Measurements from ENCODE around the gene BDKRB1. TPM values are rescaled to one million over a fixed set of nuclear protein-coding genes. Genes with fewer than 3 reads are reported as not detected.

BDKRB1 gene
- total RNA-seq, 1 donor from 2014 or later = 0.20 TPM

- Mint-ChIP-seq H3K4me1 (ENCODE audit: low read depth, unreplicated experiment) (peaks cover 4% of the 10 kb centered on the region), H3K27me3 (ENCODE audit: low read depth, unreplicated experiment) (peaks cover 26% of the 10 kb centered on the region), H3K9me3 (ENCODE audit: unreplicated experiment) (no peaks in the 10 kb centered on the region), H3K36me3 (ENCODE audit: low read depth, unreplicated experiment) (peaks cover 1% of the 10 kb centered on the region), H3K4me3 (ENCODE audit: unreplicated experiment) (no peak overlapping the region), H3K27ac (ENCODE audit: unreplicated experiment) (no peak overlapping the region)
- Histone ChIP-seq H3K4me1 (ENCODE audit: insufficient read depth, low read length) (no peaks in the 10 kb centered on the region), H3K27ac (ENCODE audit: low read depth, low read length) (no peak overlapping the region), H4K20me1 (ENCODE audit: insufficient read depth, low read length) (no peaks in the 10 kb centered on the region), H3K4me2 (ENCODE audit: low read length) (no peak overlapping the region), H3K36me3 (ENCODE audit: insufficient read depth, low read length) (no peaks in the 10 kb centered on the region), H3K9ac (ENCODE audit: low read length) (no peak overlapping the region), H3K4me3 (ENCODE audit: insufficient read depth, low read depth, low read length) (no peak overlapping the region), H3K27me3 (ENCODE audit: insufficient read depth, low read length) (no peaks in the 10 kb centered on the region), H2AFZ (ENCODE audit: low read depth, low read length) (no peak overlapping the region), H3K79me2 (ENCODE audit: insufficient read depth, low read length) (no peaks in the 10 kb centered on the region), H3K9me3 (ENCODE audit: insufficient read depth, low read depth, low read length) (no peaks in the 10 kb centered on the region)
- TF ChIP-seq, protein P1, sequence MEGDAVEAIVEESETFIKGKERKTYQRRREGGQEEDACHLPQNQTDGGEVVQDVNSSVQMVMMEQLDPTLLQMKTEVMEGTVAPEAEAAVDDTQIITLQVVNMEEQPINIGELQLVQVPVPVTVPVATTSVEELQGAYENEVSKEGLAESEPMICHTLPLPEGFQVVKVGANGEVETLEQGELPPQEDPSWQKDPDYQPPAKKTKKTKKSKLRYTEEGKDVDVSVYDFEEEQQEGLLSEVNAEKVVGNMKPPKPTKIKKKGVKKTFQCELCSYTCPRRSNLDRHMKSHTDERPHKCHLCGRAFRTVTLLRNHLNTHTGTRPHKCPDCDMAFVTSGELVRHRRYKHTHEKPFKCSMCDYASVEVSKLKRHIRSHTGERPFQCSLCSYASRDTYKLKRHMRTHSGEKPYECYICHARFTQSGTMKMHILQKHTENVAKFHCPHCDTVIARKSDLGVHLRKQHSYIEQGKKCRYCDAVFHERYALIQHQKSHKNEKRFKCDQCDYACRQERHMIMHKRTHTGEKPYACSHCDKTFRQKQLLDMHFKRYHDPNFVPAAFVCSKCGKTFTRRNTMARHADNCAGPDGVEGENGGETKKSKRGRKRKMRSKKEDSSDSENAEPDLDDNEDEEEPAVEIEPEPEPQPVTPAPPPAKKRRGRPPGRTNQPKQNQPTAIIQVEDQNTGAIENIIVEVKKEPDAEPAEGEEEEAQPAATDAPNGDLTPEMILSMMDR (IDR thresholded peaks at IDR 0.05; ENCODE audit: insufficient read depth, low read depth, low read length) = no peak
- TF ChIP-seq EZH2 (IDR thresholded peaks at IDR 0.05; ENCODE audit: insufficient read depth, low read length) = no peak
- no peak for DNase-seq (ENCODE audit: low read depth)
- no peak for FAIRE-seq
These were observed 22.3 kb upstream of the BDKRB1 start for GRCh38 chr14:96233661-96234060.

DNA sequence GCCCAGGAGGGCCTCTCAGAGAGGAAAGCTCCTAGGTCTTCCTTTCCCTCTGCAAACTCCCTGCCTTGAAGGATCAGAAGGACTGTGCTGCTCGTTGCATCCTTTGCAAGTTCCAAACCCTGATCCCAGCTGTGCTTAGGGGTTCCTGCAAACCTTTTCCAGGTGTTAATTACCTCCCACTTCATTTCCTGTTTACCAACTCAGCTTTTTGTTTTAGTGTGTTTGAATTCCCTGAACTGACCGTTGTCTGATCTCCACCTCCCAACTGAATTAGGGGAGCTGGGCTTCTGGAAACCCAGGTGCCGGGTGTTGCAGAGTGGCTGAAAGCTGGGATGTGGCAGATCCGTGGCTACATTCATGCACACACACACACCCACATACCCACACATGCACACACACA lies 20.6 kb upstream of the BDKRB1 start:
- peaks cover 3% of the 10 kb centered on the region for H3K9me3 Mint-ChIP-seq (ENCODE audit: unreplicated experiment)
- no peak overlapping the region for H3K4me3 Mint-ChIP-seq (ENCODE audit: unreplicated experiment)
- H3K79me2 ChIP-seq (ENCODE audit: insufficient read depth, low read length) = no peaks in the 10 kb centered on the region
- H3K27me3 Mint-ChIP-seq (ENCODE audit: low read depth, unreplicated experiment) = peaks cover 35% of the 10 kb centered on the region
- H2AFZ ChIP-seq (ENCODE audit: low read depth, low read length) = no peak overlapping the region
- no peaks in the 10 kb centered on the region for H4K20me1 ChIP-seq (ENCODE audit: insufficient read depth, low read length)
- TF ChIP-seq EZH2 (IDR thresholded peaks at IDR 0.05; ENCODE audit: insufficient read depth, low read length) = no peak
- TF ChIP-seq, protein P1 (IDR thresholded peaks at IDR 0.05; ENCODE audit: insufficient read depth, low read depth, low read length) = no peak
- no peaks in the 10 kb centered on the region for H3K36me3 ChIP-seq (ENCODE audit: insufficient read depth, low read length)
- H3K4me1 Mint-ChIP-seq (ENCODE audit: low read depth, unreplicated experiment) = peaks cover 4% of the 10 kb centered on the region
- no peaks in the 10 kb centered on the region for H3K27me3 ChIP-seq (ENCODE audit: insufficient read depth, low read length)
- no peak overlapping the region for H3K27ac Mint-ChIP-seq (ENCODE audit: unreplicated experiment)
- FAIRE-seq = no peak
- no peak overlapping the region for H3K9ac ChIP-seq (ENCODE audit: low read length)
- H3K27ac ChIP-seq (ENCODE audit: low read depth, low read length) = no peak overlapping the region
- peaks cover 1% of the 10 kb centered on the region for H3K36me3 Mint-ChIP-seq (ENCODE audit: low read depth, unreplicated experiment)
- no peak for DNase-seq (ENCODE audit: low read depth)
- no peak overlapping the region for H3K4me2 ChIP-seq (ENCODE audit: low read length)
- H3K4me3 ChIP-seq (ENCODE audit: insufficient read depth, low read depth, low read length) = no peak overlapping the region
- H3K4me1 ChIP-seq (ENCODE audit: insufficient read depth, low read length) = no peaks in the 10 kb centered on the region
- no peaks in the 10 kb centered on the region for H3K9me3 ChIP-seq (ENCODE audit: insufficient read depth, low read depth, low read length)

DNA sequence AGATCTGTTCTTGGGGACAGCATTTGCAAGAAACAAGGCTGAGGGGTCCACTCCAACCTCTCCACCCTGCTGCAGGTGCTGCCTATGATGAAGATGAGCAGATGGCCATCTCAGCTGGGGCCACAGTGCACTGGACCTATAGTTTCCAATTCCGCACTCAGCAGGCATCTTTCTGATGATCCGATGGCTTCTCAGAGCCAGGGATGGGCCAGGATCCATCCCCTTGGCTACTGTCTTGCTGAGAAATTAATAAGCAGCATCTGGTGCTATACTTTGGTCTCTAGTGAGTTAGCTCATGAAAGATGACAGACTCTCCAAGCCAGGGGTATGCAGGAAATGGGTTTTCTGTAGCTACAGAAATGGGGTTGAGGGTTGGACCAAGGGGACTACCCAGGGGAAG lies 18.4 kb upstream of the BDKRB1 start:
- Histone ChIP-seq H2AFZ (ENCODE audit: low read depth, low read length) (no peak overlapping the region), H4K20me1 (ENCODE audit: insufficient read depth, low read length) (no peaks in the 10 kb centered on the region), H3K27me3 (ENCODE audit: insufficient read depth, low read length) (no peaks in the 10 kb centered on the region), H3K4me2 (ENCODE audit: low read length) (no peak overlapping the region), H3K79me2 (ENCODE audit: insufficient read depth, low read length) (no peaks in the 10 kb centered on the region), H3K36me3 (ENCODE audit: insufficient read depth, low read length) (no peaks in the 10 kb centered on the region), H3K9ac (ENCODE audit: low read length) (no peak overlapping the region), H3K4me1 (ENCODE audit: insufficient read depth, low read length) (no peaks in the 10 kb centered on the region), H3K9me3 (ENCODE audit: insufficient read depth, low read depth, low read length) (no peaks in the 10 kb centered on the region), H3K27ac (ENCODE audit: low read depth, low read length) (no peak overlapping the region), H3K4me3 (ENCODE audit: insufficient read depth, low read depth, low read length) (no peak overlapping the region)
- FAIRE-seq (no peak), DNase-seq (ENCODE audit: low read depth) (no peak)
- Mint-ChIP-seq H3K36me3 (ENCODE audit: low read depth, unreplicated experiment) (peaks cover 5% of the 10 kb centered on the region), H3K4me1 (ENCODE audit: low read depth, unreplicated experiment) (peaks cover 4% of the 10 kb centered on the region), H3K27ac (ENCODE audit: unreplicated experiment) (no peak overlapping the region), H3K4me3 (ENCODE audit: unreplicated experiment) (no peak overlapping the region), H3K9me3 (ENCODE audit: unreplicated experiment) (peaks cover 9% of the 10 kb centered on the region), H3K27me3 (ENCODE audit: low read depth, unreplicated experiment) (peaks cover 45% of the 10 kb centered on the region)
- TF ChIP-seq, protein P1 (IDR thresholded peaks at IDR 0.05; ENCODE audit: insufficient read depth, low read depth, low read length) = no peak
- no peak for TF ChIP-seq EZH2 (IDR thresholded peaks at IDR 0.05; ENCODE audit: insufficient read depth, low read length)
